GM19467 (cell line): Measurements from ENCODE around the gene SLC12A7.
"Not testable (repeated sequence)": the region's sequence is repeated elsewhere in the genome, so short reads cannot be mapped to it uniquely, and the experiment has no call there.

ENCODE experiments used
- ATAC-seq: cut with Tn5 transposase; IDR thresholded peaks from one replicate; pipeline ENCODE4 v1.9.1; 2021; ENCODE audit warnings: mild to moderate bottlenecking, moderate library complexity; ENCODE audit not compliant: unreplicated experiment

The SLC12A7 gene

GRCh38 chr5:1011741-1012312, 100.0 kb downstream of the SLC12A7 start:
- ATAC-seq = no peak

GRCh38 chr5:1011226-1011631, 100.6 kb downstream of the SLC12A7 start:
- ATAC-seq = no peak

- ATAC-seq = no peak
Measured at GRCh38 chr5:1010641-1011046, 101.2 kb downstream of the SLC12A7 start.

GRCh38 chr5:1010181-1010510, 101.7 kb downstream of the SLC12A7 start:
- no peak for ATAC-seq

GRCh38 chr5:1009359-1010180, 102.3 kb downstream of the SLC12A7 start:
- no peak for ATAC-seq

- no peak for ATAC-seq
Measured at GRCh38 chr5:1008451-1009358, 103.2 kb downstream of the SLC12A7 start, which contains the start of gene NKD2. NKD2 (plus strand) TSS chr5:1008802; CDS start chr5:1009058, 256 bp downstream.

GRCh38 chr5:1007681-1008450, 104.0 kb downstream of the SLC12A7 start:
- no peak for ATAC-seq

GRCh38 chr5:1007221-1007680, 104.6 kb downstream of the SLC12A7 start:
- no peak for ATAC-seq

- no peak for ATAC-seq
Measured at GRCh38 chr5:1006656-1007071, 105.2 kb downstream of the SLC12A7 start.

GRCh38 chr5:1005904-1006655, 105.8 kb downstream of the SLC12A7 start:
- no peak for ATAC-seq

- no peak for ATAC-seq
Measured at GRCh38 chr5:1005249-1005851, 106.5 kb downstream of the SLC12A7 start.

- no peak for ATAC-seq
Measured at GRCh38 chr5:1004461-1005248, 107.2 kb downstream of the SLC12A7 start.

- ATAC-seq = no peak
Measured at GRCh38 chr5:1003296-1003937, 108.4 kb downstream of the SLC12A7 start.

GRCh38 chr5:1002836-1003235, 109.0 kb downstream of the SLC12A7 start:
- ATAC-seq = no peak

GRCh38 chr5:1002271-1002546, 109.7 kb downstream of the SLC12A7 start:
- no peak for ATAC-seq

- ATAC-seq = no peak
Measured at GRCh38 chr5:1001406-1002270, 110.2 kb downstream of the SLC12A7 start.

- ATAC-seq = not testable (repeated sequence)
Measured at GRCh38 chr5:1000831-1001230, 111.0 kb downstream of the SLC12A7 start.
